Astrocyte of the spinal cord (primary cell): ENCODE data around the gene SPTBN5.

Experiments used
- DNase-seq: peaks from one replicate; pipeline ENCODE4 v3.0.0; 2011; ENCODE audit warnings: low read depth, low spot score
- H3K4me3 ChIP-seq: 2 replicates; pipeline ENCODE4 v1.5.1; 2011; ENCODE audit warnings: low read depth, mild to moderate bottlenecking, low read length, moderate library complexity
- in situ Hi-C: cut with HindIII; loops from 2 replicates; pipeline ENCODE4 v1.10.0; 2017; ENCODE audit warnings: low sequenced_read_pairs
- TF ChIP-seq, protein P1 (sequence below): IDR thresholded peaks from 2 replicates; pipeline ENCODE4 v1.5.1; 2012; ENCODE audit warnings: low read depth, mild to moderate bottlenecking, low read length, inconsistent platforms

Gene SPTBN5

DNA sequence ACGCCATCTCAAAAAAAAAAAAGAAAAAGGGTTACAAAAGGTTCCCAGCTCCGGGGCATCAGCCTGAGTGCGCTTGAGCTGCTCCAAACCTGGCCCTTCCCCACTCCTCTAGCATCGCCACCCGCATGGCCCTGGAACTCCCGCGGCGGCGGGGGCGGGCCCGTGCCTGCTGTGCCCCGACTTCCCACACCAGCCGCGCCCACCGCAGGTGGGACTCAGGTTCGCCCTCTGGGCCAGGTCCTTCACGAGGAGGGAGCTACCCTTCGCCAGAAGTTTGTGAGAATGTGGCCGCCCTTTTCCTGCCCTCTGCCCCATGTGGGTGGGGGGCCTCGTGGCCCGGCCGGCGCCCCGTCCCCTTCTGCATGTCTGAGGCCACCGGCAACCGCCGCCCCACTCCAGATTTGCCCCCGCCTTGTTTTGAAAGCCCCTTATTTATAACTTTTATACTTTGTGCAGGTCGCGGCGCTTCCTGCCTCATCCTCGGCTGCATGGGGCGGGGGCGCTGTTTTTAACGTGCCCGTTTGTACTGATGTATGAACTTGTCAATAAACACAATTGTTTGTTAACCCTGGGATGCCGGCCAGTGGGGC lies 66.5 kb downstream of the SPTBN5 start:
- peak overlapping the region; percentile 50 for H3K4me3 ChIP-seq
- in situ Hi-C loops, result no loop called here
- TF ChIP-seq, protein P1, sequence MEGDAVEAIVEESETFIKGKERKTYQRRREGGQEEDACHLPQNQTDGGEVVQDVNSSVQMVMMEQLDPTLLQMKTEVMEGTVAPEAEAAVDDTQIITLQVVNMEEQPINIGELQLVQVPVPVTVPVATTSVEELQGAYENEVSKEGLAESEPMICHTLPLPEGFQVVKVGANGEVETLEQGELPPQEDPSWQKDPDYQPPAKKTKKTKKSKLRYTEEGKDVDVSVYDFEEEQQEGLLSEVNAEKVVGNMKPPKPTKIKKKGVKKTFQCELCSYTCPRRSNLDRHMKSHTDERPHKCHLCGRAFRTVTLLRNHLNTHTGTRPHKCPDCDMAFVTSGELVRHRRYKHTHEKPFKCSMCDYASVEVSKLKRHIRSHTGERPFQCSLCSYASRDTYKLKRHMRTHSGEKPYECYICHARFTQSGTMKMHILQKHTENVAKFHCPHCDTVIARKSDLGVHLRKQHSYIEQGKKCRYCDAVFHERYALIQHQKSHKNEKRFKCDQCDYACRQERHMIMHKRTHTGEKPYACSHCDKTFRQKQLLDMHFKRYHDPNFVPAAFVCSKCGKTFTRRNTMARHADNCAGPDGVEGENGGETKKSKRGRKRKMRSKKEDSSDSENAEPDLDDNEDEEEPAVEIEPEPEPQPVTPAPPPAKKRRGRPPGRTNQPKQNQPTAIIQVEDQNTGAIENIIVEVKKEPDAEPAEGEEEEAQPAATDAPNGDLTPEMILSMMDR, result peak; percentile 8
- DNase-seq, result no peak

DNA sequence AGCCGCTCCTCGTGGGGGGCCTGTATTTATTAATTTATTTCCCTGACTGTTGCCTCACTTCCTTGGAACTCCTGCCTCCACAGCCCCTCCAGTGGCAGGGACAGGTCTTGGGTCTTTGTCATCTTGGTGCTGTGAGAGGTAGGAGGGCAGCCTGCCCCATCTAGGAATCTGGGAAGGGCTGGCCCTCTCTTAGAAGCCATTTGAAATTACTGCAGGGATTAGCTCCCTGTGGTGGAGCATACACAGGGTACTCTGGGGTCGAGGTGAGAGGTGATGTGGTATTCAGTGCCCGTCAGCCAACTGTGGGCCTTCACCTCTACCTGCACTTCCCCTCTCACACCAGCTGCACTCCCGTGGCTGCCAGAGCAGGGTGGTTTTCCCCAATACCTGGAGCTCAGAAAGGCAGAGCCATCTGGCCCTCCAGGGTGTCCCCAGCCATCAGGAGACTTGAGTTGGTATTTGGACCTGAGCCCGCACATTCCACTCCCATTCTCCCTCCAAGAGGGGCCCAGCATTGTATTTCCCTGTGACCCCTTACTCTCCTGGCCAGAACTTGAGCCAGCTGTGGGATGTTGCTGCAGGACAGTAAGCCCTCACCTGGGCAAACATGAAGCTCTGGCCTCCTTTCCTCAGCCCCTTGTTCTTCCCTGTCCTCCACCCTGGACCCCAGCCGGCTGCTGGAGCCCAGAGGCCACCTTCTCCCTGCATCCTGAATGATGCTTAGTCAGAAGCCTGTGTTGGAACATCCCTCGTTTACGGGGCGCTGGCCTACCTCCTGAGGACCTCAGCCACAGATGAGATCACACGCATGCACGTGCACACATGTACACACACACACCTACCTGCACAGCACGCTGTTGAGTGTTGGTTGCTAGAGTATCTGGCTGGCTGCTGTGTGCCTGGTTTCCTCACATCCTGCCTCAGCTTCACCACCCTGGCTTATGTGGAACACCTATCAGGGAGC lies 68.0 kb downstream of the SPTBN5 start:
- DNase-seq, result no peak
- in situ Hi-C loops, result no loop called here
- H3K4me3 ChIP-seq, result no peak overlapping the region
- TF ChIP-seq, protein P1, result no peak

DNA sequence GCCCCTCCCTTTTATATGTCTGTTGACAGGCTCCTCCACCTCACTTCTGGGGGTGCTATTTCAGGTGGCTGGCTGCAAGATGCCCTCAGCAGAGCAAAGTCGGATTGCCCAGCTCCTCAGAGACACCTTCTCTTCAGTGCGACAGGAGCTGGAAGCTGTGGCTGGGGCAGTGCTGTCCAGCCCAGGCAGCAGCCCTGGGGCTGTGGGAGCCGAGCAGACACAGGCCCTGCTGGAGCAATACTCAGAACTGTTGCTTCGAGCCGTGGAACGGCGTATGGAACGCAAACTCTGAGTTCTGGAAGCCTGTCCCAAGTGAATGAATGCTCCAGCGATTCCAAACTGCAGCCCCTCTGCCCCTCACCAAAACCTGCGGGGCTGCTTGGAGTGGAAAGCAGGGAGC lies 68.7 kb downstream of the SPTBN5 start:
- in situ Hi-C loops, result no loop called here
- no peak for DNase-seq
- TF ChIP-seq, protein P1, result no peak

DNA sequence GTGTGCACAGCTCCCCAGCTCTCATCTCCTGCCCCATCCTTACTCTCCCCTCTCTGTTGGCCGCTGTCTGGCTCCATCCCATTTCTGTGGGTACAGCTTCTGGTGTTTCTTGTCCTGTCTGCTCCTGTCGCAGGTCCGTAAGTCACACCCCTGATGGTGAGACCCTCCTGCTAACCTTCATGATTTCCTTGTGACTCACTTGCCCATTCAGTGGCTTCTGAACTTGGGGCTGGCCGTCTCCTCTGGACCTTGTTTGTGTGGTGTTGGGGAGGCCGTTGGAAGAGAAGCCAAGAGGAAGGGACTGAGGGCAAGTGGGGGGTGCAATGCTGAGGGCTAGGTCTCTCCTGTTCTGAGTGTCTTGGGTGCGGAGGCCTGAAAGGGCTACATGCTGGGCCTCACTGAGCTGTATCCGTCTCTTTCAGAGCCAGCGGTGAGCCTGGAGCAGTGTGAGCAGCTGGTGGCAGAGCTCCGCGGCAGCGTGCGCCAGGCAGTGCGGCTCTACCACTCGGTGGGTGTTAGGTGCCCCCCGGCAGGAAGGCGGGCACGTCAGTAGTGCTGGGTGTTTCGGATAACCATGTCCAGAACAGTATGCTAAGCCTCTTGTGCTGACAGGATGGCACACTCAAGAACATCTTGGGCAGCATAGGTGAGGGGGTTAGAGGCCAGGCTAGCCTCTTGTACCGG lies 69.6 kb downstream of the SPTBN5 start:
- in situ Hi-C loops, result no loop called here
- DNase-seq, result no peak
- H3K4me3 ChIP-seq, result no peak overlapping the region
- TF ChIP-seq, protein P1, result no peak

More for the DNA sequence above, 68.7 kb downstream of the SPTBN5 start:
- no peak overlapping the region for H3K4me3 ChIP-seq

DNA sequence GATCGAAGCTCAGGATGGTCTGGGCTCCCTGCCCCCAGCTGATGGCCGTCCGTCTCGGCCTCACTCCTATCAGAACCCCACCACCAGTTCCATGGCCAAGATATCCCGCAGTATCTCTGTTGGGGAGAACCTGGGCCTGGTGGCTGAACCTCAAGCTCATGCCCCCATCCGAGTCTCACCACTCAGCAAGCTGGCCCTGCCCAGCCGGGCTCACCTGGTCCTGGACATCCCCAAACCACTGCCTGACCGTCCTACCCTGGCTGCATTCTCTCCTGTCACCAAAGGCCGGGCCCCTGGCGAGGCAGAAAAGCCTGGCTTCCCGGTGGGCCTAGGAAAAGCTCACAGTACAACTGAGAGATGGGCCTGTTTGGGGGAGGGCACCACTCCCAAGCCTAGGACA lies 70.4 kb downstream of the SPTBN5 start:
- DNase-seq, result no peak
- H3K4me3 ChIP-seq, result no peak overlapping the region
- in situ Hi-C loops, result no loop called here
- TF ChIP-seq, protein P1, result no peak

DNA sequence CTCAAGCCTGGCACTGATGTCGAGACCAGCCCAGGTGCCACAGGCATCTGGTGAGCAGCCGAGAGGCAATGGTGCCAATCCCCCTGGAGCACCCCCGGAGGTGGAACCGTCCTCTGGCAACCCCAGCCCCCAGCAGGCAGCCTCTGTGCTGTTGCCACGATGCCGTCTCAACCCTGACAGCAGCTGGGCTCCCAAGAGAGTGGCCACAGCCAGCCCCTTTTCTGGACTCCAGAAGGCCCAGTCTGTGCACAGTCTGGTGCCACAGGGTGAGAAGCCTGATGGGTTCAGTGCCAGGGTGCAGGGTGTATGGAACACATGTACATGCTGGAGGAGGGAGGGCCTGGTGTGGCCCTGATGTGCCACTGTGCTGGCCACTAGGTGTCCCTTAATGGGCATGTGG lies 70.9 kb downstream of the SPTBN5 start:
- DNase-seq, result no peak
- in situ Hi-C loops, result no loop called here
- TF ChIP-seq, protein P1, result no peak
- no peak overlapping the region for H3K4me3 ChIP-seq
